ENCODE results near the gene REXO2. TPM values are rescaled to one million over a fixed set of nuclear protein-coding genes. Genes with fewer than 3 reads are reported as not detected.

The REXO2 gene
- total RNA-seq, 4 donors from 2014 or later, result 64.9 to 131 (median 96.8) TPM

- Histone ChIP-seq H3K4me3 (no peak overlapping the region), H3K9me3 (no peaks in the 10 kb centered on the region), H3K36me3 (peaks cover 0 to 54% (median 0%) of the 10 kb centered on the region in 3 donors), H3K27me3 (no peaks in the 10 kb centered on the region), H3K27ac (no peak overlapping the region), H3K4me1 (peaks cover 0 to 6% (median 0%) of the 10 kb centered on the region in 4 donors)
- WGBS, 2 donors, result 50 to 53% methylated on average over 3 of the region's 3 CpGs
- DNase-seq (ENCODE audit: low spot score in 2 of 2), result no peak
- no peak for TF ChIP-seq POLR2A (IDR thresholded peaks at IDR 0.05)
- TF ChIP-seq, protein P1, sequence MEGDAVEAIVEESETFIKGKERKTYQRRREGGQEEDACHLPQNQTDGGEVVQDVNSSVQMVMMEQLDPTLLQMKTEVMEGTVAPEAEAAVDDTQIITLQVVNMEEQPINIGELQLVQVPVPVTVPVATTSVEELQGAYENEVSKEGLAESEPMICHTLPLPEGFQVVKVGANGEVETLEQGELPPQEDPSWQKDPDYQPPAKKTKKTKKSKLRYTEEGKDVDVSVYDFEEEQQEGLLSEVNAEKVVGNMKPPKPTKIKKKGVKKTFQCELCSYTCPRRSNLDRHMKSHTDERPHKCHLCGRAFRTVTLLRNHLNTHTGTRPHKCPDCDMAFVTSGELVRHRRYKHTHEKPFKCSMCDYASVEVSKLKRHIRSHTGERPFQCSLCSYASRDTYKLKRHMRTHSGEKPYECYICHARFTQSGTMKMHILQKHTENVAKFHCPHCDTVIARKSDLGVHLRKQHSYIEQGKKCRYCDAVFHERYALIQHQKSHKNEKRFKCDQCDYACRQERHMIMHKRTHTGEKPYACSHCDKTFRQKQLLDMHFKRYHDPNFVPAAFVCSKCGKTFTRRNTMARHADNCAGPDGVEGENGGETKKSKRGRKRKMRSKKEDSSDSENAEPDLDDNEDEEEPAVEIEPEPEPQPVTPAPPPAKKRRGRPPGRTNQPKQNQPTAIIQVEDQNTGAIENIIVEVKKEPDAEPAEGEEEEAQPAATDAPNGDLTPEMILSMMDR (IDR thresholded peaks at IDR 0.05), result no peak
- no peak for TF ChIP-seq EP300 (IDR thresholded peaks at IDR 0.05)
Observed at GRCh38 chr11:114447892-114448291, 8.6 kb downstream of the REXO2 start.

DNA sequence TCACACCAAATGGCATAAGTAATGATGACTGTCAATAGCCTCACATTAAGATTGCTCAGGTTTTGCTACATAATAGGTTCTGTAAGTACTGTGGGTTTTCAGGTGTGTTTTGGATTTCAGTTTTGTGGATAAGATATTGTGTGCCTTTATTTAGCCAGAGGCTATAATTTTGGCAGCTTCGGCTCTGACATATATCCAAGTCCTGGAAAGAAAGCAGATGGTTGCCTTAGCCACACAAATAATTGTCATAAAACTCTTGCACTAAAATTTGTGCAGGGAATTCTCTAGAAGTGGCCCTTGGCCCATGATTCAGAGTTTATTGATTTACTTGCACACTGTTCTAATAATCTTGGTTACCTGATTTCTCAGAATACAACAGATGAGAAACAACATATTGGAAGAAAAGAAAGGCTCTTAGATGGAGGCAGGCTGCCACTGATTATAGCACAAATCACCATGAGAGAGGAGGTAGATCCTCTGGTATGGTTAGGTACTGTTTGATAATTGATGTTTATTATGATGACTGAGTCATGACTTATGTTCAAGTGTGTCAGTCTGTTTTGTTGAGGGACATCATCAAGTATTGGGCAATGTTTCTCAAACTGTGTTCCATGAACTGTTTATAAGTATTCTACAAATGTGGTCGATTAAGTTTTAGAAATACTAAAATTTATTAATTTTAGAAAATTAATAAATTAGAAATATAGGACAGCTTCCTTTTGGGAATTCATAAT is 9.6 kb downstream of the REXO2 start:
- Histone ChIP-seq H3K36me3 (peaks cover 0 to 64% (median 0%) of the 10 kb centered on the region in 3 donors), H3K4me3 (no peak overlapping the region), H3K9me3 (no peaks in the 10 kb centered on the region), H3K27ac (no peak overlapping the region), H3K4me1 (peaks cover 0 to 4% (median 0%) of the 10 kb centered on the region in 4 donors), H3K27me3 (no peaks in the 10 kb centered on the region)
- WGBS, 2 donors, result 93 to 95% methylated on average over 2 of the region's 2 CpGs
- DNase-seq (ENCODE audit: low spot score in 2 of 2), result no peak
- TF ChIP-seq EP300 (IDR thresholded peaks at IDR 0.05) (no peak), POLR2A (IDR thresholded peaks at IDR 0.05) (no peak)
- TF ChIP-seq, protein P1 (IDR thresholded peaks at IDR 0.05), result no peak

DNA sequence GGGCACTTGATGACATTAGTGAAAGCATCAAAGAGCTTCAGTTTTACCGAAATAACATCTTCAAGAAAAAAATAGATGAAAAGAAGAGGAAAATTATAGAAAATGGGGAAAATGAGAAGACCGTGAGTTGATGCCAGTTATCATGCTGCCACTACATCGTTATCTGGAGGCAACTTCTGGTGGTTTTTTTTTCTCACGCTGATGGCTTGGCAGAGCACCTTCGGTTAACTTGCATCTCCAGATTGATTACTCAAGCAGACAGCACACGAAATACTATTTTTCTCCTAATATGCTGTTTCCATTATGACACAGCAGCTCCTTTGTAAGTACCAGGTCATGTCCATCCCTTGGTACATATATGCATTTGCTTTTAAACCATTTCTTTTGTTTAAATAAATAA is 10.6 kb downstream of the REXO2 start:
- Histone ChIP-seq H3K4me1 (peaks cover 0 to 4% (median 0%) of the 10 kb centered on the region in 4 donors), H3K9me3 (no peaks in the 10 kb centered on the region), H3K27me3 (no peaks in the 10 kb centered on the region), H3K27ac (no peak overlapping the region), H3K36me3 (peaks cover 0 to 60% (median 0%) of the 10 kb centered on the region in 3 donors), H3K4me3 (no peak overlapping the region)
- no peak for TF ChIP-seq POLR2A (IDR thresholded peaks at IDR 0.05)
- TF ChIP-seq EP300 (IDR thresholded peaks at IDR 0.05), result no peak
- TF ChIP-seq, protein P1 (IDR thresholded peaks at IDR 0.05), result no peak
- WGBS, 2 donors, result 78 to 82% methylated on average over 6 of the region's 6 CpGs
- no peak for DNase-seq (ENCODE audit: low spot score in 2 of 2)

- Histone ChIP-seq H3K4me1 (peaks cover 0 to 4% (median 0%) of the 10 kb centered on the region in 4 donors), H3K9me3 (no peaks in the 10 kb centered on the region), H3K27me3 (no peaks in the 10 kb centered on the region), H3K36me3 (peaks cover 0 to 56% (median 0%) of the 10 kb centered on the region in 3 donors), H3K4me3 (no peak overlapping the region), H3K27ac (no peak overlapping the region)
- 89 to 90% methylated on average over 3 of the region's 3 CpGs for WGBS, 2 donors
- no peak for DNase-seq (ENCODE audit: low spot score in 2 of 2)
- TF ChIP-seq EP300 (IDR thresholded peaks at IDR 0.05) (no peak), POLR2A (IDR thresholded peaks at IDR 0.05) (no peak)
- TF ChIP-seq, protein P1 (IDR thresholded peaks at IDR 0.05), result no peak
Observed at GRCh38 chr11:114452399-114452798, 13.1 kb downstream of the REXO2 start.

DNA sequence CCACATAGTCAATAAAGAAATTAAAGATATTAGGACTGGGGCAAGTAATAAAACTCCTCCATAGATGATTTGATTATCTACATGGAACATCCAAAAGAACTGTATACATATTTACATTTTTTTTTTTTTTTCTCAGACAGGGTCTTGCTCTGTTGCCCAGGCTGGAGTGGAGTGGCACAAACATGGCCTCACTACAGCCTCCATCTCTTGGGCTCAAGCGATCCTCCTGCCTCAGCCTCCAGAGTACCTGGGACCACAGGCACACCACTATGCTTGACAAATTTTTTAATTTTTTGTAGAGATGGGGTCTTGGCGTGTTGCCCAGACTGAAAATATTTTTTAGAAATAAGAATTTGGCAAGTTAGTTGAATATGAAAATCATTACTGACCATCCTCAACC is 24.7 kb downstream of the REXO2 start:
- Histone ChIP-seq H3K27me3 (no peaks in the 10 kb centered on the region), H3K36me3 (peaks cover 0 to 18% (median 0%) of the 10 kb centered on the region in 3 donors), H3K4me3 (no peak overlapping the region), H3K9me3 (peaks cover 0 to 12% (median 0%) of the 10 kb centered on the region in 4 donors), H3K4me1 (no peaks in the 10 kb centered on the region), H3K27ac (no peak overlapping the region)
- DNase-seq (ENCODE audit: low spot score in 2 of 2), result no peak
- 67 to 94% methylated on average over 2 of the region's 2 CpGs for WGBS, 2 donors
- TF ChIP-seq POLR2A (IDR thresholded peaks at IDR 0.05) (no peak), EP300 (IDR thresholded peaks at IDR 0.05) (no peak)
- TF ChIP-seq, protein P1 (IDR thresholded peaks at IDR 0.05), result no peak
